ENCODE data around the gene SAP30L. TPM values are rescaled to one million over a fixed set of nuclear protein-coding genes. Genes with fewer than 3 reads are reported as not detected.

The SAP30L gene
- total RNA-seq, 4 donors from 2014 or later: 34.9 to 54.9 (median 46.2) TPM

GRCh38 chr5:154475591-154476353, 30.0 kb downstream of the SAP30L start:
- DNase-seq (ENCODE audit: extremely low spot score): no peak
- WGBS: 8% methylated on average over 41 of the region's 46 CpGs
- H3K36me3 ChIP-seq: no peaks in the 10 kb centered on the region
- H3K4me1 ChIP-seq: peaks cover 63 to 79% (median 67%) of the 10 kb centered on the region in 4 donors
- intact Hi-C loops (cut with DNase I): no loop called here
- H3K9me3 ChIP-seq: no peaks in the 10 kb centered on the region
- H3K4me3 ChIP-seq: peak overlapping the region in 2 of 4 donors; percentile 5 to 20
- no peak for TF ChIP-seq EP300 (IDR thresholded peaks at IDR 0.05)
- TF ChIP-seq POLR2A (IDR thresholded peaks at IDR 0.05; ENCODE audit: low read depth): no peak
- TF ChIP-seq, protein P1, sequence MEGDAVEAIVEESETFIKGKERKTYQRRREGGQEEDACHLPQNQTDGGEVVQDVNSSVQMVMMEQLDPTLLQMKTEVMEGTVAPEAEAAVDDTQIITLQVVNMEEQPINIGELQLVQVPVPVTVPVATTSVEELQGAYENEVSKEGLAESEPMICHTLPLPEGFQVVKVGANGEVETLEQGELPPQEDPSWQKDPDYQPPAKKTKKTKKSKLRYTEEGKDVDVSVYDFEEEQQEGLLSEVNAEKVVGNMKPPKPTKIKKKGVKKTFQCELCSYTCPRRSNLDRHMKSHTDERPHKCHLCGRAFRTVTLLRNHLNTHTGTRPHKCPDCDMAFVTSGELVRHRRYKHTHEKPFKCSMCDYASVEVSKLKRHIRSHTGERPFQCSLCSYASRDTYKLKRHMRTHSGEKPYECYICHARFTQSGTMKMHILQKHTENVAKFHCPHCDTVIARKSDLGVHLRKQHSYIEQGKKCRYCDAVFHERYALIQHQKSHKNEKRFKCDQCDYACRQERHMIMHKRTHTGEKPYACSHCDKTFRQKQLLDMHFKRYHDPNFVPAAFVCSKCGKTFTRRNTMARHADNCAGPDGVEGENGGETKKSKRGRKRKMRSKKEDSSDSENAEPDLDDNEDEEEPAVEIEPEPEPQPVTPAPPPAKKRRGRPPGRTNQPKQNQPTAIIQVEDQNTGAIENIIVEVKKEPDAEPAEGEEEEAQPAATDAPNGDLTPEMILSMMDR (IDR thresholded peaks at IDR 0.05): no peak
- TF ChIP-seq POLR2AphosphoS5 (IDR thresholded peaks at IDR 0.05): no peak
- H3K27me3 ChIP-seq: peaks cover 28 to 100% (median 96%) of the 10 kb centered on the region in 4 donors
- no peak overlapping the region for H3K27ac ChIP-seq (replicated peaks in 1 of 4)

DNA sequence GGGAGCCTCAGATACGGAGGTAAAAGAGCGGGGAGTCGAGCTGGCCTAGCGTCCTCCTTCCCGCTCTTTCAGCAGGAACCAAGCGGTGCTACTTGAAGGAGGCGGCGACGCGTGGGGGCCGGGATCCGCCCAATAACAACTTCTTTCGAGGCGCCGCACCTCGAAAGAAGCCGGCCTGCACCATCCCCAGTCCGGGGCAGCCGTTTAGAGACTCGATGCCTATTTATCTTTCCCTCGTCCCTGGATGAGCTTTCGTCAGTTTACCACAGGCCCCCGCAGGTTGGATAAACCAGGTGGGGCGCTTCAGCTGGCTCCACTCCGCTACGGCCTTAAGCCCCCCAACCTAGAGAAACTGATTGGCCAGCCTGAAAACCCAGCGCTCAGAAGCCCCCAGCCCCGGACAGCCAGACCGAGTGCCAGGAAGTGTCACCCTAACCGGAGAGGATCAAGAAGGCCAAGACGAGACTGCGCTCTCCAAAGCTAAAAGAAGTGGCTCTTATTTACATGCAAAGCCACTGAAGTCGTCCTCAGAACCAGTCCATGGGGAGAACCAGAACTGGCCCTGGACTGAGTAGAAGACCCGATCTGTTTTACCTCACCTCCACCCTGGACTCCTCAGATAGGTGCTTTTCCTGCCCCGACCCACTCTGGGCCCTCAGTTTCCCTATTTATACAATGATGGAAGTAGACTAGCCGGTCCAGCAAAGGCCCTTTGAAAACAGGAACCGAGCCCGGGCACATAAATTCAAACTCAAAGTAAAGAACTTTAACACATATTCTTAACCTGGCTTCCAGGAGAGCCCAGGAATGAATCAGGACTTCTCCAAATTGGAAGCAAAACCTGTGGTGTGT, 30.8 kb downstream of the SAP30L start:
- 5% methylated on average over 27 of the region's 38 CpGs for WGBS
- Histone ChIP-seq H3K4me3 (peak overlapping the region in 2 of 4 donors; percentile 41 to 50), H3K27ac (replicated peaks in 1 of 4) (no peak overlapping the region), H3K4me1 (peaks cover 63 to 76% (median 67%) of the 10 kb centered on the region in 4 donors), H3K27me3 (peaks cover 33 to 100% (median 99%) of the 10 kb centered on the region in 4 donors), H3K36me3 (no peaks in the 10 kb centered on the region), H3K9me3 (no peaks in the 10 kb centered on the region)
- no peak for TF ChIP-seq EP300 (IDR thresholded peaks at IDR 0.05)
- no peak for TF ChIP-seq POLR2A (IDR thresholded peaks at IDR 0.05; ENCODE audit: low read depth)
- TF ChIP-seq POLR2AphosphoS5 (IDR thresholded peaks at IDR 0.05): no peak
- TF ChIP-seq, protein P1 (IDR thresholded peaks at IDR 0.05): no peak
- intact Hi-C loops (cut with DNase I): no loop called here
- DNase-seq (ENCODE audit: extremely low spot score): no peak

DNA sequence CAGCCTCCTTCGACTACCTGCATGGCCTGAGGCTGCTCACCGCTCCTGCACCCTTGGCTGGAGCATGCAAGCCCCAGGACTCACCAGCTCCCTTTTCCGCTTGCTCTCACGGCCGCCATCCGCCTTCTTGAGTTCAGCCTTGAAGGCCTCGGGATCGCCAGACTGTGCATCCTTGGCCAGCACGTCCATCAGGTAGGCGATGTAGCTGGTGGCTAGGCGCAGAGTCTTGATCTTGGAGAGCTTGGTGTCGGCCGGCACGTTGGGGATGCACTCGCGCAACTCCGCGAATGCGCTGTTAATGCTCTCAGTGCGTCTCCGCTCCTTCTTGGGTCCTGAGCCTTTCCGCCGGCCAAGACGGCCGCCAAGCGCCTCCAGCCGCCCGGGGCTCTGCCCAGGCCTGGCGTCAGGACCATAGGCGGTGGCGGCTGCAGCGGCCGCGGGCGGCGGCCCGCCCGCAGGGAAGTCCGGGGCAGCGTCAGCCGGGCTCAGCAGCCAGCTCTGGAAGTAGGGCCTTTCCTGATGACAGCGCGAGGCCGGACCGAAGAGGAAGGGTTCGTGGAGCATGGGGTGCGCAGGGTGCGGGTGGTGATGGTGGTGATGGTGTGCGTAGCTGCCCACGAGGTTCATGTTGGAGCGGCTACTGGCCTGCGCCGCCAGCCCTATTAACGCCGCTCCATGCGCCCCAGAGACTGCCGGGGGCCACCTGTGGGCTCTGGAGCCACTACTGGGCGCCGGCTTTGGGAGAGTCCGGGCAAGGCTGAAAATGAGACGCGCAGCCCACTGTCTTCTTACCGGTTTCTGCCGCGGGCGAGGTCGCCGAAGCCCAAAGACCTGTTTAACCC, 31.8 kb downstream of the SAP30L start:
- Histone ChIP-seq H3K4me3 (peak overlapping the region; percentile 38 to 50 (median 42)), H3K27me3 (peaks cover 33 to 100% (median 99%) of the 10 kb centered on the region in 4 donors), H3K9me3 (no peaks in the 10 kb centered on the region), H3K27ac (replicated peaks in 1 of 4) (no peak overlapping the region), H3K4me1 (peaks cover 62 to 78% (median 70%) of the 10 kb centered on the region in 4 donors), H3K36me3 (no peaks in the 10 kb centered on the region)
- TF ChIP-seq POLR2A (IDR thresholded peaks at IDR 0.05; ENCODE audit: low read depth): no peak
- TF ChIP-seq, protein P1 (IDR thresholded peaks at IDR 0.05): no peak
- TF ChIP-seq POLR2AphosphoS5 (IDR thresholded peaks at IDR 0.05): no peak
- TF ChIP-seq EP300 (IDR thresholded peaks at IDR 0.05): no peak
- whole genome bisulfite sequencing: 5% methylated on average over 27 of the region's 68 CpGs
- intact Hi-C loops (cut with DNase I): no loop called here
- DNase-seq (ENCODE audit: extremely low spot score): no peak

DNA sequence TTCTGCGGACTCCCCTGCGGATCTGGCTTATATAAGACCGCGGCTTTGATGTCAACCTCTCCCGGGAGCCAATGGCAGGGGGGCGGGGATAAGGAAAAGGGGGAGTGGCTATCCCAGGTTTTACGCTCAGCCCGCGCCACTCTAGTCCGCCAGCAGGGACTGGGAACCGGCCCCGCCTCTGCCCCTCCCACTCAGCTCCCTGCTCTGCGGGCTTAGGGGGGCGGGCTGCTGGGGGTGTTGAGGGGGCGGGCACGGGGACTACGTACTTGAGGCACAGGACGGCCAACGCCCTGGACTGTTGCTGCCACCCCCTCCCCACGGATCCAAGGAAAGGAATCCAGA, 32.4 kb downstream of the SAP30L start, which contains the start of gene HAND1:
Gene HAND1 (minus strand): TSS at position 4 of the 342 bp plus-strand sequence. CDS start 219 bp downstream, outside the sequence.
- 2% methylated on average over 7 of the region's 20 CpGs for WGBS
- Histone ChIP-seq H3K27ac (replicated peaks in 1 of 4) (no peak within 1 kb of the TSS), H3K36me3 (no peaks in the 10 kb centered on the region), H3K27me3 (peaks cover 33 to 100% (median 99%) of the 10 kb centered on the region in 4 donors), H3K4me3 (peak within 1 kb of the TSS; percentile 38 to 50 (median 42)), H3K4me1 (peaks cover 56 to 78% (median 70%) of the 10 kb centered on the region in 4 donors), H3K9me3 (no peaks in the 10 kb centered on the region)
- TF ChIP-seq POLR2AphosphoS5 (IDR thresholded peaks at IDR 0.05) (no peak), EP300 (IDR thresholded peaks at IDR 0.05) (no peak), POLR2A (IDR thresholded peaks at IDR 0.05; ENCODE audit: low read depth) (no peak)
- TF ChIP-seq, protein P1 (IDR thresholded peaks at IDR 0.05): no peak
- intact Hi-C loops (cut with DNase I): no loop called here
- DNase-seq (ENCODE audit: extremely low spot score): no peak
